ENCODE data around the gene TMEM52. TPM values are rescaled to one million over a fixed set of nuclear protein-coding genes. Genes with fewer than 3 reads are reported as not detected.
"Not testable (repeated sequence)": the region's sequence is repeated elsewhere in the genome, so short reads cannot be mapped to it uniquely, and the experiment has no call there.

Gene TMEM52
- total RNA-seq, 1 donor = 0.31 TPM

DNA sequence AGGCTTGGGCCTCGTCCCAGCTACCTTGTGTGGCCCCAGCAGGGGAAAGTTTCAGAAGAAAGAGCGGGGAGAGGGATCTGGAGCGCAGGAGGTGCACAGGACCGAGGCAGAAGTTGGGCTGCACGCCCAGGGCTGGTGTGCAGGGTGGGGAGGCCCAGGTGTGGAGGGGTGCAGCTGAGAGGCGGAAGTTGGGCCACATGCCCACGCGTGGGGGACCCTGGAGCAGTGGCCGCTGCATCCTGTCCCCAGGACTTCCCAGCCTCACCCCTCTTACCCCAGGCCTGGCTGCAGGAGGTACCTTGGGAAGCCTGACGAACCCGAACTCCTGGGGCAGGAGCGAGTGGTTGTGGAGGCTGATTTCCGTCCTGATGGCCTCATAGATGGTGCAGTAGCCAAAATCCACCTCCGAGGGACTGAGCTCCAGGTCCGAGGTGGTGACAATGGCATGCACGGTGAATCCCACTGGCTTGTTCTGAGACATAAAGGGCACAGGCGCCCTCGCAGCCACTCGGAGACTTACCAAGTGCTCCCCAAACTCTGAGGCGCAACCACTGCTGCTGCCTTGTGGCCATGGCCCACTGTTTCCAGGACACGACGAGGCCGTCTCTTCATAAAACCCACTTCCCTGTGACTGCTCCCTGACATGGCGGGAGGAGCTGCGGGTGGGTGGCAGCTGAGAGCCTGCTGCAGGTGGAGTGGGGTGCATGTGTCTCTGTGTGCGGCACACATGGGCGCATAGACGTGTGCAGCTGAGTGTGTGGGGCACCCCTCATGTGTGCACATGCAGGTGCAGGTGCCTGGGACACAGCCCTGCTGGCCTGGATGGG, 20.4 kb upstream of the TMEM52 start:
- peaks cover 3% of the 10 kb centered on the region for H3K4me1 ChIP-seq (ENCODE audit: insufficient read depth, low read length)
- H3K9me3 ChIP-seq (ENCODE audit: low read depth, low read length) = no peaks in the 10 kb centered on the region
- H3K4me3 ChIP-seq (ENCODE audit: low read length) = no peak overlapping the region
- no peaks in the 10 kb centered on the region for H3K27me3 ChIP-seq (ENCODE audit: insufficient read depth, low read length)

GRCh38 chr1:1938613-1939295, 19.7 kb upstream of the TMEM52 start:
- Histone ChIP-seq H3K4me3 (ENCODE audit: low read length) (no peak overlapping the region), H3K9me3 (ENCODE audit: low read depth, low read length) (no peaks in the 10 kb centered on the region), H3K27me3 (ENCODE audit: insufficient read depth, low read length) (no peaks in the 10 kb centered on the region), H3K4me1 (ENCODE audit: insufficient read depth, low read length) (no peaks in the 10 kb centered on the region)

DNA sequence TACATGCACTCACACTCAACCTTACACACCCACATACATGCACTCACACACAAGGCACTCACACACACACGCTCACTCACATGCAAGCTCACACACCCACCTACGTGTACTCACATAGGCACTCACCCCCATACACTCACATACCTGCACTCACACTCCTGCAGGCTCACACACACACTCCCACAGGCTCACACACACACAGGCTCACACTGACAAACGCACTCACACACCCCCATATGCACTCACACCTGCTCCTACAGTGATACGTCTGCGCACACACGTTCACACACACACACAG, 19.1 kb upstream of the TMEM52 start:
- H3K9me3 ChIP-seq (ENCODE audit: low read depth, low read length) = no peaks in the 10 kb centered on the region
- H3K4me3 ChIP-seq (ENCODE audit: low read length) = no peak overlapping the region
- no peaks in the 10 kb centered on the region for H3K27me3 ChIP-seq (ENCODE audit: insufficient read depth, low read length)
- H3K4me1 ChIP-seq (ENCODE audit: insufficient read depth, low read length) = no peaks in the 10 kb centered on the region

GRCh38 chr1:1937549-1938275, 18.6 kb upstream of the TMEM52 start:
- Histone ChIP-seq H3K4me1 (ENCODE audit: insufficient read depth, low read length) (no peaks in the 10 kb centered on the region), H3K9me3 (ENCODE audit: low read depth, low read length) (no peaks in the 10 kb centered on the region), H3K27me3 (ENCODE audit: insufficient read depth, low read length) (no peaks in the 10 kb centered on the region), H3K4me3 (ENCODE audit: low read length) (no peak overlapping the region)

- Histone ChIP-seq H3K4me1 (ENCODE audit: insufficient read depth, low read length) (no peaks in the 10 kb centered on the region), H3K4me3 (ENCODE audit: low read length) (no peak overlapping the region), H3K27me3 (ENCODE audit: insufficient read depth, low read length) (no peaks in the 10 kb centered on the region), H3K9me3 (ENCODE audit: low read depth, low read length) (no peaks in the 10 kb centered on the region)
Observed at GRCh38 chr1:1937061-1937460, 18.0 kb upstream of the TMEM52 start.

DNA sequence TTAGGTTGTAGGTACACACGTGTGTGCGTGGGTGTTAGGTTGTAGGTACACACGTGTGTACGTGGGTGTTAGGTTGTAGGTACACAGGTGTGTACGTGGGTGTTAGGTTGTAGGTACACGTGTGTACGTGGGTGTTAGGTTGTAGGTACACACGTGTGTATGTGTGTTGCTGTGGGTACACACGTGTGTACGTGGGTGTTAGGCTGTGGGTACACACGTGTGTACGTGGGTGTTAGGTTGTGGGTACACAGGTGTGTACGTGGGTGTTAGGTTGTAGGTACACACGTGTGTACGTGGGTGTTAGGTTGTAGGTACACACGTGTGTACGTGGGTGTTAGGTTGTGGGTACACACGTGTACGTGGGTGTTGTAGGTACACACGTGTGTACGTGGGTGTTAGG, 15.8 kb upstream of the TMEM52 start:
- H3K9me3 ChIP-seq (ENCODE audit: low read depth, low read length); H3K27me3 ChIP-seq (ENCODE audit: insufficient read depth, low read length); H3K4me1 ChIP-seq (ENCODE audit: insufficient read depth, low read length); H3K4me3 ChIP-seq (ENCODE audit: low read length): not testable (repeated sequence)

GRCh38 chr1:1929639-1930545, 10.8 kb upstream of the TMEM52 start:
- H3K4me3 ChIP-seq (ENCODE audit: low read length) = no peak overlapping the region
- no peaks in the 10 kb centered on the region for H3K9me3 ChIP-seq (ENCODE audit: low read depth, low read length)
- H3K4me1 ChIP-seq (ENCODE audit: insufficient read depth, low read length) = no peaks in the 10 kb centered on the region
- no peaks in the 10 kb centered on the region for H3K27me3 ChIP-seq (ENCODE audit: insufficient read depth, low read length)

GRCh38 chr1:1929102-1929638, 10.1 kb upstream of the TMEM52 start:
- Histone ChIP-seq H3K27me3 (ENCODE audit: insufficient read depth, low read length) (no peaks in the 10 kb centered on the region), H3K4me1 (ENCODE audit: insufficient read depth, low read length) (no peaks in the 10 kb centered on the region), H3K4me3 (ENCODE audit: low read length) (no peak overlapping the region), H3K9me3 (ENCODE audit: low read depth, low read length) (no peaks in the 10 kb centered on the region)

DNA sequence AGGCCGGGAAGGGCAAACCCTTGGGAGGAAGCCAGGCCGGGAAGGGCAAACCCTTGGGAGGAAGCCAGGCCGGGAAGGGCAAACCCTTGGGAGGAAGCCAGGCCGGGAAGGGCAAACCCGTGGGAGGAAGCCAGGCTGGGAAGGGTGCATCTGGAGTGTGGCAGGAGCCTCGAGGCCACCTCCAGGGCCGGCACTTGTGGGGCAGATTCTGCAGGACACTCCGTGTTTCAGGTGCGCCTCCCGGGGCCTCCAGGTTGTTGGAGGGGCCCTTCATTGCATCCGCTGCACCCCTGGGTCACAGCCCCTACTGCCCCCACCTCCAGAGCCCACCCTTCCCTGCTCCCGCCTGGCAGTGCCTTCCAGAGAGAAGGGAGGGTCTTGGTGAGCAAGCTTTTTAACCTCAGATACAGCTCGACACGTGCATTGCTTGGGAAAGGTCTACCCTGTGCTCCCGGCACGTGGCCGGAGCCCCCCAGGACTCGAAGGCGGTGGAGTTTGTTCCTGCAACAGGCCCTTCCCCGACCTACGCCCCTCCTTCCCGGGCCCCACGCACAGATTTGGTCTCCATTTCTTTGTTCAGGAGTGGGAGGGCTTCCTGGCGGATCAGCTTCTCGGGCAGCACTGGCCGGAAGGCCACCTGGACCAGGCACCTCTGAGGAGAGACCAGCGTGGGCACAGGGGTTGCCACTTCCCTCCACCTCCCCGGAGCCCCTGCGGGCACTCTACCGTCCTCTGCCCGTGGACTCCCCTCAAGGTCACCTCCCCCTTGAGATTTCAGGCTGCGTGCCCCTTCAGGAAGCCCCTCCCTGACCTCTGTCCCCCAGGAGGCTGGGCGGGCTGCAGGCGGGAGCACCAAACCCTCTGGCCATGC, 9.4 kb upstream of the TMEM52 start:
- Histone ChIP-seq H3K4me3 (ENCODE audit: low read length) (no peak overlapping the region), H3K4me1 (ENCODE audit: insufficient read depth, low read length) (no peaks in the 10 kb centered on the region), H3K9me3 (ENCODE audit: low read depth, low read length) (no peaks in the 10 kb centered on the region), H3K27me3 (ENCODE audit: insufficient read depth, low read length) (no peaks in the 10 kb centered on the region)

DNA sequence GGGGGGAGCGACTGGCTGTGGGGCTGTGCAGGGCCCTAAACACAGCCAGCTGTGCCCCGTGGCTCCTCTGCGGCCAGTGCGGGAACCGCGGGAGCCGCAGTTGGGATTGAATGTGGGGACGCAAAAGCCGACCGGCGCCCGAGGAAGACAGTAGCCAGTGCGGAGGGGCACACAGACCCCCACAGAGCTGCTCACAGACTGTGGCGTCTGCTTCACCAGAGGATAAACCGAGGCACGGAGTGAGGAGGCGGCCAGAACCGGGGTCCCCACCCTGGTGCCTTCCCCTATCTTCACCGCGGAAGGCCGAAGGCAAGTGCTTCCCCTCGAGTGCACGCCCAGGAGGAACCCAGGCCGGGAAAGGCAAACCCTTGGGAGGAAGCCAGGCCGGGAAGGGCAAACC, 8.7 kb upstream of the TMEM52 start:
- Histone ChIP-seq H3K27me3 (ENCODE audit: insufficient read depth, low read length) (no peaks in the 10 kb centered on the region), H3K4me1 (ENCODE audit: insufficient read depth, low read length) (no peaks in the 10 kb centered on the region), H3K9me3 (ENCODE audit: low read depth, low read length) (no peaks in the 10 kb centered on the region), H3K4me3 (ENCODE audit: low read length) (no peak overlapping the region)

- Histone ChIP-seq H3K27me3 (ENCODE audit: insufficient read depth, low read length) (no peaks in the 10 kb centered on the region), H3K4me3 (ENCODE audit: low read length) (no peak overlapping the region), H3K4me1 (ENCODE audit: insufficient read depth, low read length) (no peaks in the 10 kb centered on the region), H3K9me3 (ENCODE audit: low read depth, low read length) (no peaks in the 10 kb centered on the region)
Observed at GRCh38 chr1:1926886-1927660, 8.0 kb upstream of the TMEM52 start.

DNA sequence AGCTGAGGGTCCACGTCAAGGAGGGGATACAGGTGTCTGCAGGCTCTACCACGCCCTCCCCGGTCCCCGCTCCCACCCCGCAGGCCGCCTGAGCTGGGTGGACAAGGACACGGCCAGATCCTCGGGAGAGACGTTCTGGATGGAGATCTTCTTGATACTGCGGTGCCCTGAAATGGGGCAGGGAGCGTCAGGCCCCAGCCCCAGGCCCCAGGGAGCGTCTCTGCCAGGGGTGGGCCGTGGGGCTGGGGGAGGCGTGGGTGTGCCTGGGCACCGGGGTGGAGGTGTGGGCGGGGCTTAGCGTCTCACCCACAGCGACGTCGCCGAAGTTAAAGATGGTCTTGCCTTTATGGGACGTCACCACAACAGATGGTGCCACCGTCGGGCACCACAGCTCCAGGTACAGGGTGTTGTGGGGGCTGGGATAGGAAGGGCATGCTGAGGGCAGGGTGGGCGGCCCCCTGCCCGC, 7.3 kb upstream of the TMEM52 start:
- Histone ChIP-seq H3K27me3 (ENCODE audit: insufficient read depth, low read length) (no peaks in the 10 kb centered on the region), H3K4me3 (ENCODE audit: low read length) (no peak overlapping the region), H3K9me3 (ENCODE audit: low read depth, low read length) (no peaks in the 10 kb centered on the region), H3K4me1 (ENCODE audit: insufficient read depth, low read length) (no peaks in the 10 kb centered on the region)
